ENCODE measurements around the gene CFAP221.

DNA sequence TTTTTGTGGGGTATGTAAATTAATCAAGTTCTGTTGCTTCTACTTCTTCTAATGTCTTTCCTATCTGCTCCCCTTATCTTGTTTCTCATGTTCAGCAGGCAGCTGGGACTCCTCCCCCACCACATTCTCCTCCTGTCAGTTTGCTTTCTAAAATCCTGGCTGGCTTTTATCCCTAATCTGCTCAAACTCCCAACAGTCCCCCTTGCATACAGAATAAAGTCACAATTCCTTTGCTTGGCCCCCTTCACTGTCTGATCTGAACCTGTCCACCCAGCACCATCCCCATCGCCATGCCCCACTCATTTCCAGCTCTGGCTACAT, 2.2 kb downstream of the CFAP221 start:
- no peak for TF ChIP-seq EZH2phosphoT487 (IDR thresholded peaks at IDR 0.05; ENCODE audit: insufficient read depth, low read depth)
- TF ChIP-seq EZH2 (IDR thresholded peaks at IDR 0.05; ENCODE audit: insufficient read depth, poor library complexity, severe bottlenecking) = no peak

Measured in GM23248 (cell line).